Skin of body (tissue), 2 donors: ENCODE data around the gene PDSS1. TPM values are rescaled to one million over a fixed set of nuclear protein-coding genes. Genes with fewer than 3 reads are reported as not detected.
A peak's percentile ranks its signal among the peaks of the same experiment; 100 is the strongest.
"Not testable (repeated sequence)": the region's sequence is repeated elsewhere in the genome, so short reads cannot be mapped to it uniquely, and the experiment has no call there.

Experiments
- DNase-seq: peaks from one replicate; lab custom pipeline; 2025; lab: John Stamatoyannopoulos, UW
- total RNA-seq: library from RNA; depleted of rRNA; stranded (reverse); fragments of >200 nt; gene quantifications from one replicate; pipeline ENCODE4 v1.2.3, GENCODE V29; 2014

The PDSS1 gene, protein sequence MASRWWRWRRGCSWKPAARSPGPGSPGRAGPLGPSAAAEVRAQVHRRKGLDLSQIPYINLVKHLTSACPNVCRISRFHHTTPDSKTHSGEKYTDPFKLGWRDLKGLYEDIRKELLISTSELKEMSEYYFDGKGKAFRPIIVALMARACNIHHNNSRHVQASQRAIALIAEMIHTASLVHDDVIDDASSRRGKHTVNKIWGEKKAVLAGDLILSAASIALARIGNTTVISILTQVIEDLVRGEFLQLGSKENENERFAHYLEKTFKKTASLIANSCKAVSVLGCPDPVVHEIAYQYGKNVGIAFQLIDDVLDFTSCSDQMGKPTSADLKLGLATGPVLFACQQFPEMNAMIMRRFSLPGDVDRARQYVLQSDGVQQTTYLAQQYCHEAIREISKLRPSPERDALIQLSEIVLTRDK
- total RNA-seq: 7.4 TPM

DNA sequence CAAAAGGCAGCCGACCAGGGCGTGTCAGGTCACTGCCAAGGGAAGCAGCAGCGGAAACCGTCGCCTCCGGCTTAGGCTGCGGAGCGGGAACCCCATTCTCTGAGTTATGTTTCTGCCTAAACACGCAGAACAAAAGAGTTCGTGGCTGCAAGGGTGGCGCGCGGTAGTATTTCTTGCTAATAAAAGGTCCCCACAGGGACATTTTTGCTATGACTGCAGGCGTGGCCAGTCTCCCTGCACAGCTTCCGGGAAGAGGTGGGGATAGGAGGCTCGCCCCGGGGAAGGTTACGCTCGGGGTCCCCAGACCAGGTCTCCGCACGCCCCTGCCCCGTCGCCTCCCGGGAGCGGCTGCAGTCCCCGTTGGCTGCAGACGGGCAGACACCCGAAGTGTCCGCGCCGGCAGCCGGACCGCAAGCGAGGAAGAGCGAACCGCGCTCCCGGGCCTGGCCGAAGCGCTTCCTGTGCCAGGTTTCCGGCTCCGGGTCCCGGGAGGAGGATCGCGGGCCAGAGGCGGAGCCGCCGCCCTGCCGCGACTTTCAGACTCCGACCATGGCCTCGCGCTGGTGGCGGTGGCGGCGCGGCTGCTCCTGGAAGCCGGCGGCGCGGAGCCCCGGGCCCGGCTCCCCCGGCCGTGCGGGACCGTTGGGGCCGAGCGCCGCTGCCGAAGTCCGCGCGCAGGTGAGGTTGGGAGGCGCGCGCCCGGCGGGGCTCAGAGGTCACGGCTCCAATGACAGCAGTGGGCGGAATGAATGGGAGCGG is at the start of gene PDSS1:
Gene PDSS1 (plus strand): TSS at position 539 of the 759 bp plus-strand sequence. CDS start 11 bp downstream, at position 550.
- DNase-seq: peak; percentile 58

DNA sequence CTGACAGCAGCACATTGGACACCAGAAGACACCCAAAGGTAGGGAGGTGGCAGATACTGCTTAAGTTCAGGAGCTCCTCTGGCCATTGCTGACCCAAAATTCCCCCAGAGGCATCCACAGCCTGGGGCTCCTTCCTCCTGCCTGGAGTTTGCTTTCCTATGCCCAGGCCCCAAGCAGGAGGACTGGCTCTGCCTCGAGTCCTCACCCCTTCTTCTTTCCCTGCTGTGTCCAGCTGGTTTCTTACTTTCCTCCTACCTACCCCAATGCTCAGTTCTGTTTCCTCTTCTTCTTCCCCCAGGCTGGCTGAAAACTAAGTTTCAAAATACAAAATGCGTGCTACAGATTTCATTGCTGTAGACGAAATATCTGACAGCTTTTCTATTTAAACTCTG is 49.3 kb upstream of the PDSS1 start:
- not testable (repeated sequence) for DNase-seq

DNA sequence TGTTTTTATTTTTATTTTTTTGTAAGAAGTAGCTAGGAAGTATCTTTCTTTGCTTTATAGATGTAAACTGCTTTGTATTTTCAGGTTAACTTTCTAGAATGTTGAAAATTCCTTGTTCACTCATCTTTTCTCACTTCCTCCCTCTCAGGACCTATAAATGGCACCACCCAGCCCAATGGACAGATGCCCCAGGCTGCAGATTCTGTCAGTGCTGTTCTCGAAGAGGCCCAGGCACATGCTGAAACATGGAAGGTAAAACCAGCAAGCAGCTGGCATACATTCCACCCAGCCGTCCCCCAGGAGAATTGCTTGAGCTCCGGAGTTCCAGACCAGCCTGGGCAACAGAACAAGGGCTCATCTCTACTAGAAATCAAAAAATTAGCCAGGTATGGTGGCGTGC is 47.1 kb upstream of the PDSS1 start:
- no peak for DNase-seq

DNA sequence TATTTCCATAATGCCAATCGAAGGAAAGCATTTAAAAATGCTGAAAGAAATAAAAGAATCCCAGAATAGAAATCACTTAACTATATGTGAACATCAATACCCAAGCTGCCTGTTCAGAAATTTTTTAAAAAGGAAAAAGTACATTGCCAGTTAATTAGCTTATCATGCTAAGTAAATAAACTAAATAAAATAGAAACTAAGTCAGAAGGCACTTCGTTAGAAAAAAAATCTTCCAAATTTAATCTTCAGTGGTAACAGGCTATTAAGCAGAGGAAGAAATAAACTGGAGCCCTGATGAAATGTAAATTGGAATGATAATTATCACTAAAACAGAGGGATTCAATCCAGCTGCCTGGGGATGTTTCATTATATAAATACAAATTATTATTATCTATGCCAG is 46.0 kb upstream of the PDSS1 start:
- DNase-seq: not testable (repeated sequence)

DNA sequence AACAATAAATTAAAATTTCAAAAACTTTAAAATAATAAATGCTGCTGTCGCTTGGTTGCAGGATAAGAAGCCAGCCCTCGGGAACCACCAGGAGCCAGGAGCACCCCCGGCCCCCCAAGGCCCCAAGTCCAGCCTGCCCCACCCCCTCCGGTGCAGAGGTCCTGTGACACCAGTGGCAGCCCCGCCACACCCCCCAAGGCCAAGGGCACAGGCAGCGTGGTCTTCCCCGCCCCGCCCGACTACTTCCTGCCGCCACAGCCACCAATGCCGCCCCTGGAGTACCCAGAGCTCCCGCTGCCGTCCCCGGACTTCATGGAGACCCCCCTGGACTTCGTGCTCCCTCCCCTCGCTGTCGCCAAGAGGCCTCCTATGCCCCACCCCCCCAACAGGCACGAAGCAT is 44.5 kb upstream of the PDSS1 start:
- no peak for DNase-seq

DNA sequence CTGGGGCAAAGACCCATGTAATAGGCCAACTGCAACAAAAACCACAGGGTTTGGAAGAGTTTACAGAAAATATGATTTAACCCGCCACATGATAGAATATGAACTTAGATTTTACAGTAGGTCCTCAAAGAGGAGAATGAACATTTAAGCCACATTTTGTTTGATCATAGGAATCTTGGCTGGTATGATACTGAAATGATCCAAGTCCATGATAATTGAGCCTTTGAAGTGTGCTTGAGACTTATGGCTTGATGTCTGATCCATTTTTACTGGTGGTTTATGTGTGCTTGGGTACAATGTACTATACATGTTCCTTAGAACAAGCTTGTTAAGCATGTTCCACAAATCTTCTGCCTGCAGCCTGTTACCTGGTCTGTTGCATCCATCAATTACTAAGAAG is 41.8 kb upstream of the PDSS1 start:
- DNase-seq: no peak

DNA sequence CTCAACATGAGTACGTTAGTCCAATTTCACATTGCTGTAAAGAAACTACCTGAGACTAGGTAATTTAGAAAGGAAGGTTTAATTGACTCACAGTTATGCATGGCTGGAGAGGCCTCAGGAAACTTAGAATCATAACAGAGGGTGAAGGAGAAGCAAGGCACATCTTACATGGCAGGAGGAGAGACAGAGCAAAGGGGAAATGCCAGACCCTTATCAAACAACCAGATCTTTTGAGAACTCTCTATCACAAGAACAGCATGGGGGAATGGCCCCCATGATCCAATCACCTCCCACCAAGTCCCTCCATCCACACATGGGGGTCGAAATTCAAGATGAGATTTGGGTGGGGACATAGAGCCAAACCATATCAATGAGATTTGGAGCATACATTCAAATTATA is 34.6 kb upstream of the PDSS1 start:
- no peak for DNase-seq

DNA sequence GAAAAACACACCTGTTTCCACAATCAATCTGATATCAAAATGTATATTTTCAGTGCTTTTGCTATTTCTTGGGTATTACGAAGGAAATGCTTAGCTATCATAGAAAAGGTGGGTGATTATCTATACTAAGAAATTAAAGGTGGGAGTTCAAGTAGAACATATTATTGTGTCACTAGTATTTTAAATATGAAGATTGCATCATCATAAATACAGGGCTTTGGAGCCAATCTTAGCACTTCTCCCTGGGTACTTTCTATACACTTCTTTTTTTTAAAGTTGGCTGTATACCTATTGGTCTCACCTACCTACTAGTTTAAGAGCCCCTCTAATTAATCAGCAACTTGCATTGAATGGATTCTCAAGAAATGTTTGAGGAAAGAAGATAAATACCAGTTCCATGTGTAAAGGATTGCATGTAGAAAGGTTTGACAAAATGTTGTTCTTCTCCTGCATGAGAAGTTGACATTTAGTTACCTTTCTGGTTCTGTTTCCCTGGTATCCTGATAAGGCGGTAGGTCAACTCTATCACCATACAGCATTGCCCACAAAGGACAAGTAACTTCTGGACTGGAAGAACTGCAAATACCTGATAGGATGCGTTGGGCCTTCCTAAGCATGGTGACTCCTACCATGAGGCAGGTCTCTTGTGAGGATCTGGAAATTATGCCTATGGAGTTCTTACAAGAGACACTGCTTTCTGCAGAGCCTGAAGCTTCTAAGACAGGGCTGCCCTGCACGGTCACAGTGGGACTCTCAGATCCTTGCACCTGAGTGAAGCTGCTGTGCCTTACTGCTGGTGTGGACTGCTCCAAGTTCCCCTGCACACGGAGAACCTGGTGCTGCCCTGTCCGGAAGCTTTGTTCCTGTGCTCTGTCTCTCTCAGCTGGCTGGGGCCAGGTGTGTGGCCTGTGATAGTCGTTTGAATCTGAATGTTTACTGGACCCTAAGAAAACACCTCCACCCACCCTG is 32.1 kb upstream of the PDSS1 start:
- DNase-seq: no peak

DNA sequence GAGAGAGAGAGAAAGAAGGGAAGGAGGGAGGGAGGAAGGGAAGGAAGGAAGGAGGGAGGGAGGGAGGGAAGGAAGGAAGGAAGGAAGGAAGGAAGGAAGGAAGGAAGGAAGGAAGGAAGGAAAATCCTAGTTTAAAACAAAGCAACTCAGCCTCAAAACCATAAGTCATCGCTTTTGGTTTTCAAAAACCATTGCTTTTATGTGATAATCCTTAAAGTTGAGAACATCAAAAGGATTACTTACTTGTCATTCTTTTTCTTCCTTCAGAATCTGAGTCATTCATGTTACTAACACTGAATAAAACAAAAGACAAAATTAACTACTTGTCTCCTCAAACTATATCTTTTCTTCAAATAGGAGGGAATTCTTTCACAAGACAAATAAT is 21.6 kb upstream of the PDSS1 start:
- no peak for DNase-seq

DNA sequence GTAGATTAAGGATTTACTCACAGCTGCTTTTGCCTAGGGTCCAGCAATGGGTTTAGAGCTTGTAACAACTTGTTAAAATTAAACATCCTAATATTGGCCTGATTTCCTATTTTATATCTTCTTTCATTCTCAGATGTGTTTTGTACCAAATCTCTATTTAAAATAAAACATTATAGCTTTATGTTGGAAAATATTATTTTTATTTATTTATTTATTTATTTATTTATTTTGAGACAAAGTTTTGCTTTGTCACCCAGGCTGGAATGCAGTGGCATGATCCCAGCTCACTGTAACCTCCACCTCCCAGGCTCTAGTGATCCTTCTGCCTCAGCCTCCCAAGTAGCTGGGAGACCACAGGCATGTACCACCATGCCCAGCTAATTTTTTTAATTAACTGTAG is 17.9 kb upstream of the PDSS1 start:
- no peak for DNase-seq

DNA sequence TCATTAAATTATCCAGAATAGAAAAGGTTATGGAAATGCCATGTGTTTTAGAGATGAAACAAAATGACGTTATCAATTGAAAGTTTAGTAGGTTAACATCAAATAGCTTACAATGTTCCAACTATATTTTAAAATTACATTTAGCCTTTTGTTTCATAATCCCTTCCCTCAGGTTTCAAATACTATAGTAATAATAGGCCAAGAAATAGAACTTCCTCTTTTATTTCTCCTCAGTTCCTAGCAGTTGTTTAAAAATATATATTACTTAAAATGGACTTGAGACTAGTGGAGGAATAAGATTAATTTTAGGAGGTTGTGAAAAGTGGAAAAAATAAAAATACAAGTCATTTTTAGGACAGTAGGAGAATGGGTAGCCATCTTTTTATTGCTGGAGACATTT is 16.4 kb upstream of the PDSS1 start:
- DNase-seq: no peak

DNA sequence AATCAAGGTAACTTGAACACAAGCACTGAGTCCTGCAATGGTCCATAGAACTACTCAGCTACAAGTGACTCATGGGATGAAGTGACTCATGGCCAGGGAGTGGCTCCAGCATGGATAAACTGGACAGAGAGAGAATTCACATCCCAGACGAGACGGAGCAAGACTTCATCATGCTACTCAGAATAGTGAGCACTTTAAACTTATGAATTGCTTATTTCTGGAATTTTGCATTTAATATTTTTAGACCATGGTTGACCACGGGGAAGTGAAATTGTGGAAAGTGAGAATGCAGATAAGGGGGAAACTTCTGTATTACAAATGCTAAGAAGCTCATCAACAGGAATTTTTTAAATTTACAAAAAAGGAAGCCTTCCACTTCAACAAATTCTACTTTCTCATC is 15.5 kb upstream of the PDSS1 start:
- DNase-seq: not testable (repeated sequence)

DNA sequence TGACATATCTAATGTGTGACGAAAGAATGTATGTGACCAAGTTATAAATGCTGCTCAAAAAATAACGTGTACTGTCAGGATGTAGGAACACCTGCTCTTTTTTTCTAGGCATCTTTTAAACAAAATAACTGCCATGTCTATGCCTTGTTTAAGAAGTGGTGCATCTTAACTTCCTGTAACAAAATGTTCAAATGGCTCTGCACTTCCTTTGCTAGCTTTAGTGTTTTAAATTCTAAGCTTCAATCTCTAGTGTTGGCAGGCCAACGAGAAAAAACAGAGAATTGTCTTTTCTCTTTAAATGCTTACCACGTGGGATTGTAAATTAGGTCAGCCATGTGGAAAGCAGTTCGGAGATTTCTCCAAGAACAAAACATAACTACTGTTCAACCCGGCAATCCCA is 14.6 kb upstream of the PDSS1 start:
- no peak for DNase-seq

DNA sequence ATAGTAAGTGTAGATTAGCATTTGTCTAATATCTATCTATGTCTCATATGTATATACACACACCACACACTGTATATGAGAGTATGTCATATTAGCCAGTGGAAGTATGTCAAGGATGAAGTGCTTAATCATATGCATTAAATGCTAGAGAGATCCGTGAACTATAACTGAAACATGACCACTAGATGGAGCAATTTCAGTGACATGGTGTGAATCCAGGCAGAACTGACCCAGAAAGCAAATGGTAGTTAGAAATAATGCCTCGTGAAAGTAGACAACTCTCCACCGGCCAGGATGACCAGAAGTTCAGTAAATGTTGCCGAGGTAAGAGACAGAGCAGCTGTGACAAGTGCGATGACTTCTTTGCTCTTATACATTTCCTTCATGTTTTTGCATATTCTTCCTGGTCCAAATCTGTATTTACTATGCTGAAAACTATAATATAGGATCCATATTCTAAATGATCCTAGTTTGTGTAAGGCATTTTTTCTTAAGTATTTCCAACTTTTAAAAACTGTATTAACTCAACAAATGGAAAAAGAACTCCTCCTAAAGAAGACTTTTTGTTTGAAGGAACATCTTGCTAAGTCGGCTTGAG is 12.7 kb upstream of the PDSS1 start:
- DNase-seq: not testable (repeated sequence)

DNA sequence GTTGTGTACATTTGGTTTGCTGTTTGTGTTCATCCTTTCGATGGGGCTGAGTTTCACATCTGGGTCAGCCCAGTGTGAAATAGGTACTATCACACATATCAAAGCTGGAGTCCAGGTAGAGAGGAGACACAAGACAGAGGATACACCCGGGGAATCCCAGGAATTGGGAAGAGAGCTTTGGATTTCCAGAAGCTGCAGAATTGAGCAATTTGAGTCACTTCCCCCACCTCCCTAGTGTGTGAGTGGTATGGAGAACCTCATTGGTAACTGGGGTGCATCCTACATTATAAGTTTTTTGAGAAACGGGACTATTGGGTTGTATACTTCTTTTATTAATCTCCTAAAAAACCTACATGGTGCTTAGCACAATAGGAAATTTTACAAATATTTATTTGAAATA is 12.1 kb upstream of the PDSS1 start:
- DNase-seq: no peak

DNA sequence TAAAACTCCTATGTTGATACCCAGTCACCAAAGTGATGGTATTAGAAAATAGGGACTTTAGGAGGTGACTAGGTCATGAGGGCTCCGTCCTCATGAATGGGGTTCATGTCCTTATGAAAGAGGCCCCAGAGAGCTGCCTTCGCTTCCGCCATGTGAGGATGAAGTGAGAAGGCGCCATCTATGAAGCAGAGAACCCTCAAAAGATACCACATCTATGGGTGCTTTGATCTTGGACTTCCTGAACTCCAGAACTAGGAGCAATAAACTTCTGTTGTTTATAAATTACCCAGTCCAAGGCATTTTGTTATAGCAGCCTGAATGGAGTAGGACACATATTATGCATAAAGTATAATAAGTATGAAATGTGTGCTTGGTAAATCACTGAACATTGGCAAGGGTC is 8.1 kb upstream of the PDSS1 start:
- DNase-seq: no peak

DNA sequence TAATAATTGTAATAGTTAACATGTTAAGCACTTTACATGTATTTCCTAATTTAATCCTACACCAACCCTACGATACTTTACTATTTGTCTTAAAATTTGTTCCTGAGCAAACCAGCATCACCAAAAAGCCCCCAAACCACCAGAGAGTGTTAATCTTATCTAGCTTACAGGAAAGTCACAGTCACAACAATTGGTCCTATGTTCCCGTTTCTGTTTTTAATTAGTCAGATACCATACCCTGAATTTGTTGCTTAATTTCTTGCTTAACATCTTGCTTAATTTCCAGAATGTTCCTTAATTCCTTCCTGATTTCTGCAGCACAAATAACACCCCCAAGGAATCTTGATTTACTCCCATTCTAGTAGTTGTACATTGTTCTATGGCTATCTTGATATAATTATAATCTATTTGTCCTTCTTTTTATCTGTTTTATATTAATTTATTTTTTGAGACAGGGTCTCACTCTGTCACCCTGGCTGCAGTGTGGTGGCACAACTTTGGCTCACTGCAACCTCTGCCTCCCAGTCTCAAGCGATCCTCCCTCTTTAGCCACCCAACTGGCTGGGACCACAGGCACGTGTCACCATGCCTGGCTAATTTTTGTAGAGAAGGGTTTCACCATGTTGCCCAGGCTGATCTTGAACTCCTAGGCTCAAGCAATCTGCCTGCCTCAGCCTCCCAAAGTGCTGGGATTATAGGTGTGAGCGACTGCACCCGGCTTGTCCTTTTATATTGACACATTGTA is 6.6 kb upstream of the PDSS1 start:
- no peak for DNase-seq

DNA sequence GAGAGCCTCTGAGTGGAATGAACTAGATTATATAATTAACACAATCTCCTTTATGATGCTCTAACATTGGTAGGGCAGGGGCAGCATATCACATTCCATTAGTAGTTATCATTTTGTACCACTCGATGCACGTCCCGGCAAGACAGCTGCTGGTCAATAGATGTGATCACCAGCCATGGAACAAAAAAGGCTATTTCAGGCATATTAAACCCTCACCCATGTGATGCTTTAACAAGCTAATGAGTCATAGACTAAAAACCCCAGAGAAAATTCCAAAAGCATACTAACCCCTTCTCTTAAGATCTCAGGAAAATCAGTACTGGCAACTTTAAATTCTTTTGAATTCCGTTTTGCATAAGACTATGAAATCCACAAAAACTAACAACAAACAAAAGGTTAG is 3.0 kb upstream of the PDSS1 start:
- DNase-seq: not testable (repeated sequence)

DNA sequence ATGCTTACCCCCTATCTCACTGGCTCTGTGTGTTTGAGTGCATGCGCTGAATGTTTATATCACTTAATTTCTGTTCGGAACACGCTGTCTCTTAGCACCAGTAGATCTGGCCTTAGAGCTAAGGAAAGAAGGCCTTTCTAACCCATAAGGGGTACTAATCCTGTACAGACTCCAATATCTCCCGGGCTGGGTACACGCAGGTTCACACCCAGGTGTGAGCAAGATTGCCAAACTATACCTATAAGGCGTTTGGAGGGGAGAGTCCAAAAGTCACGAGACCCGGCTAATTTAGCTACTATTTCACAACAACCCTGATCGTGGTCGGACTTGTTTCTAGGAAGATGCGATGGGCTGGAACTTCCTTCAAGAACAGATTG is 727 bp upstream of the PDSS1 start:
- no peak for DNase-seq

DNA sequence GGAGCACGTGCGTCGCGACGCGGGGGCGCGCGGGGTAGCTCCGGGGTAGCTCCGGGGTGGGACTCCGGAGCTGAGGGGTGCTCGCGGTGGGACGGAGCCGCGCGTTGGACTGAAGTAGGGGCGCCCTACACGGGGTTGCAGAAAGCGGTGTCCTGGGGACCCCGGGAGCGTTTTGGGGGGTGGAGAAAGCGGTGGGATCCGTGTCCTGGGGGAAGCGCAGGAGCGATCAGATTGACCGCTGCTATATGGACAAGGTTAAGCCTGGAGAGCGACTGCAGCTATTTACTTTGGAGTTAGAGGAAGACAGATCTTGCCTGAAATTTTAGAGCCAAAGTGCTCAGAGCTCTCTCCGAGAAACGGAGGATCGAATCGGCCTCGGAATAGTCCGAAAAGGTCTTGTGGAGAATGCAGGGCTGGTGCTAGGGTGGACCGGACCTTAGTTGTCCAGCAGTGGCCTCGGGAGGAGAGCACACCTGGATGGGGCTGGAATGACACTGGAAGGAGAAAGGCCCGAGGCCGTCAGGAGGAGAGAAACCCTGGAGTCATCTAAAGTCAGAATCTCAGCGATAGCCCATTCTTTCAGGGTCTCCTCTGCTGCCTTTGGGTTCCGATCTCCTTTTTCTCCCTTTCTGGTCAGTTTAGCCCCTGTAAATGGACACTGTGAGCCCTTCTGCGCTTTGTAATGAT is 564 bp downstream of the PDSS1 start:
- no peak for DNase-seq
